K562 (cell line): ENCODE measurements around the gene LRRIQ4. TPM values are rescaled to one million over a fixed set of nuclear protein-coding genes. Genes with fewer than 3 reads are reported as not detected.

Experiments used
- CREB1 ChIP-seq, 2 experiments: sonication (generic) in 1 of 2; formaldehyde crosslinking in 1 of 2; IDR thresholded peaks; 2 replicates each; pipeline versions ENCODE4 v1.6.1 to v1.8.0; 2012 to 2022; ENCODE audit warnings: inconsistent platforms in 1 of 2, mild to moderate bottlenecking in 1 of 2, missing genetic modification reagents in 1 of 2, moderate library complexity in 1 of 2
- DMBX1 ChIP-seq: fragments of 250-450 bp; sonication (Bioruptor Pico); IDR thresholded peaks from 2 replicates; pipeline ENCODE4 v1.8.0; 2022; ENCODE audit warnings: inconsistent platforms, mild to moderate bottlenecking, moderate library complexity, borderline replicate concordance
- FOSL1 ChIP-seq: fragments of 200-800 bp; sonication (Bioruptor generic); conservative IDR thresholded peaks from 2 replicates; pipeline ENCODE4 v1.6.1; 2016; ENCODE audit warnings: missing genetic modification characterization, missing compliant biosample characterization
- HDAC2 ChIP-seq: fragments of 450-650 bp; IDR thresholded peaks from 2 replicates; pipeline ENCODE4 v1.6.1; 2016; ENCODE audit warnings: mild to moderate bottlenecking
- HLTF ChIP-seq: fragments of 450-650 bp; IDR thresholded peaks from 2 replicates; pipeline ENCODE4 v1.6.1; 2016
- KLF13 ChIP-seq: fragments of 450-650 bp; IDR thresholded peaks from 2 replicates; pipeline ENCODE4 v1.6.1; 2016; ENCODE audit warnings: missing genetic modification characterization, low read depth, mild to moderate bottlenecking, missing compliant biosample characterization, moderate library complexity, borderline replicate concordance
- MAFF ChIP-seq: IDR thresholded peaks from 2 replicates; pipeline ENCODE4 v1.6.1; 2012; ENCODE audit warnings: low read length, improper control_type of control experiment
- MCM7 ChIP-seq, 2 experiments: fragments of 450-650 bp; IDR thresholded peaks; 2 replicates each; pipeline ENCODE4 v1.6.1; 2016 to 2018
- MEIS2 ChIP-seq: fragments of 450-650 bp; IDR thresholded peaks from 2 replicates; pipeline ENCODE4 v1.6.1; 2014; ENCODE audit warnings: mild to moderate bottlenecking; ENCODE audit not compliant: partially characterized antibody
- NCOA6 ChIP-seq: fragments of 450-650 bp; IDR thresholded peaks from 2 replicates; pipeline ENCODE4 v1.6.1; 2017; ENCODE audit warnings: mild to moderate bottlenecking
- OTX1 ChIP-seq: fragments of 450-650 bp; formaldehyde crosslinking; IDR thresholded peaks from 2 replicates; pipeline ENCODE4 v1.4.0; 2022; ENCODE audit warnings: mild to moderate bottlenecking
- RAD21 ChIP-seq, 2 experiments: fragments of 250-450 bp in 1 of 2; fragments of 450-650 bp in 1 of 2; sonication (Bioruptor Pico) in 1 of 2; formaldehyde crosslinking in 1 of 2; IDR thresholded peaks in 1 of 2; conservative IDR thresholded peaks in 1 of 2; 2 replicates each; pipeline versions ENCODE4 v1.4.0 to v1.8.0; 2020 to 2022; ENCODE audit warnings: mild to moderate bottlenecking in 2 of 2, moderate library complexity in 1 of 2
- RERE ChIP-seq: sonication (generic); formaldehyde crosslinking; IDR thresholded peaks from 2 replicates; pipeline ENCODE4 v1.8.0; 2023; ENCODE audit warnings: missing genetic modification reagents, mild to moderate bottlenecking, borderline replicate concordance
- SMAD1 ChIP-seq: fragments of 150-350 bp; IDR thresholded peaks from 2 replicates; pipeline ENCODE4 v1.6.1; 2014; ENCODE audit warnings: low read length, low read depth; ENCODE audit not compliant: partially characterized antibody
- SMARCA5 ChIP-seq: fragments of 450-650 bp; IDR thresholded peaks from 2 replicates; pipeline ENCODE4 v1.6.1; 2016
- TARDBP ChIP-seq: fragments of 450-650 bp; IDR thresholded peaks from 2 replicates; pipeline ENCODE4 v1.6.1; 2016
- TEAD4 ChIP-seq, 2 experiments: sonication (generic) in 1 of 2; formaldehyde crosslinking in 1 of 2; IDR thresholded peaks; 2 replicates each; pipeline versions ENCODE4 v1.6.1 to v1.8.0; 2012 to 2022; ENCODE audit warnings: borderline replicate concordance in 1 of 2, inconsistent platforms in 1 of 2, low read length in 1 of 2, mild to moderate bottlenecking in 1 of 2, missing genetic modification reagents in 1 of 2
- ZC3H8 ChIP-seq: fragments of 450-650 bp; IDR thresholded peaks from 2 replicates; pipeline ENCODE4 v1.6.1; 2017
- ZNF584 ChIP-seq: fragments of 200-800 bp; sonication (Bioruptor generic); IDR thresholded peaks from 2 replicates; pipeline ENCODE4 v1.6.1; 2016; ENCODE audit warnings: low read depth, mild to moderate bottlenecking, missing genetic modification characterization, missing compliant biosample characterization
- ZNF639 ChIP-seq, 2 experiments: fragments of 200-800 bp in 1 of 2; sonication (Bioruptor generic) in 1 of 2; sonication (generic) in 1 of 2; formaldehyde crosslinking in 1 of 2; IDR thresholded peaks in 1 of 2; conservative IDR thresholded peaks in 1 of 2; 2 replicates each; pipeline versions ENCODE4 v1.5.0 to v1.6.1; 2016 to 2020; ENCODE audit warnings: missing compliant biosample characterization in 1 of 2, missing genetic modification characterization in 1 of 2, missing genetic modification reagents in 1 of 2
- ZNF699 ChIP-seq: fragments of 250-450 bp; sonication (Bioruptor Pico); IDR thresholded peaks from 2 replicates; pipeline ENCODE4 v1.8.0; 2021; ENCODE audit warnings: mild to moderate bottlenecking, moderate library complexity; ENCODE audit not compliant: insufficient replicate concordance
- ZNF830 ChIP-seq: fragments of 250-450 bp; sonication (Bioruptor Pico); IDR thresholded peaks from 2 replicates; pipeline ENCODE4 v1.5.0; 2021; ENCODE audit warnings: mild to moderate bottlenecking
- polyA plus RNA-seq, 8 experiments: library from polyadenylated mRNA; depleted of rRNA in 4 of 8; stranded (reverse) in 5 of 8; unstranded in 3 of 8; fragments of >200 nt; fragmentation: Nextera tagmentation in 2 of 8; fragmentation: Illumina TruSeq in 1 of 8; extraction: Ambion mirVana in 2 of 8; extraction: Trizol in 1 of 8; gene quantifications; 2 replicates each; pipeline versions ENCODE4 v1.2.1 to v1.2.3, GENCODE V29; 2011 to 2014; ENCODE audit warnings: inconsistent platforms in 1 of 8, missing spikeins in 1 of 8
- total RNA-seq, 7 experiments: library from RNA; depleted of rRNA in 6 of 7; stranded (reverse); fragments of >200 nt in 6 of 7; fragmentation: Illumina TruSeq in 2 of 7; extraction: Trizol in 2 of 7; gene quantifications; 2 replicates each; pipeline versions ENCODE4 v1.2.1 to v1.2.3, GENCODE V29; 2011 to 2021; ENCODE audit warnings: low replicate concordance in 1 of 7

Gene LRRIQ4
- total and polyA plus RNA-seq, 9 of the 15 experiments (the other 6 are each of a cell fraction or from before 2014, with no cell fraction given): not detected

GRCh38 chr3:169772305-169772896 lies 40.3 kb upstream of the LRRIQ4 start (continued):
- TF ChIP-seq TARDBP (no peak), MEIS2 (peak; percentile 41), SMARCA5 (peak; percentile 60; the same call in 1 of the 2 replicates), MCM7 (IDR thresholded peaks at IDR 0.05) (no peak), MAFF (no peak), KLF13 (tag) (no peak), CREB1 (IDR thresholded peaks at IDR 0.05) (peak; percentile 2; the same call in 1 of the 2 replicates), CREB1 (CRISPR knock-in tag; IDR thresholded peaks at IDR 0.05) (no peak), NCOA6 (no peak), ZNF639 (CRISPR knock-in tag; conservative IDR thresholded peaks at IDR 0.05 in 1 of 2, IDR thresholded peaks at IDR 0.05 in 1 of 2) (0 out of 4 replicates have a peak, but pooled peaks of 1 of the 2 experiments have one; percentile 19), RAD21 (CRISPR knock-in tag; conservative IDR thresholded peaks at IDR 0.05 in 1 of 2, IDR thresholded peaks at IDR 0.05 in 1 of 2) (no peak), ZNF584 (CRISPR knock-in tag) (no peak), ZNF830 (CRISPR knock-in tag) (no peak), TEAD4 (IDR thresholded peaks at IDR 0.05; ENCODE audit: low read length) (no peak), TEAD4 (CRISPR knock-in tag; IDR thresholded peaks at IDR 0.05; ENCODE audit: borderline replicate concordance) (no peak), FOSL1 (tag) (no peak), SMAD1 (no peak), OTX1 (CRISPR knock-in tag) (no peak), HDAC2 (0 out of 2 replicates have a peak, but pooled peaks have one; percentile 35), HLTF (0 out of 2 replicates have a peak, but pooled peaks have one; percentile 45), ZNF699 (CRISPR knock-in tag) (no peak), RERE (CRISPR knock-in tag) (no peak), DMBX1 (CRISPR knock-in tag) (peak; percentile 40; the same call in 1 of the 2 replicates), ZC3H8 (0 out of 2 replicates have a peak, but pooled peaks have one; percentile 40)
